GM19395 (cell line): ENCODE data around the gene LRRFIP2.
"Not testable (repeated sequence)": the region's sequence is repeated elsewhere in the genome, so short reads cannot be mapped to it uniquely, and the experiment has no call there.

Experiments
- ATAC-seq: cut with Tn5 transposase; IDR thresholded peaks from one replicate; pipeline ENCODE4 v1.9.1; 2021; ENCODE audit warnings: mild to moderate bottlenecking, moderate library complexity; ENCODE audit not compliant: unreplicated experiment

Gene LRRFIP2

DNA sequence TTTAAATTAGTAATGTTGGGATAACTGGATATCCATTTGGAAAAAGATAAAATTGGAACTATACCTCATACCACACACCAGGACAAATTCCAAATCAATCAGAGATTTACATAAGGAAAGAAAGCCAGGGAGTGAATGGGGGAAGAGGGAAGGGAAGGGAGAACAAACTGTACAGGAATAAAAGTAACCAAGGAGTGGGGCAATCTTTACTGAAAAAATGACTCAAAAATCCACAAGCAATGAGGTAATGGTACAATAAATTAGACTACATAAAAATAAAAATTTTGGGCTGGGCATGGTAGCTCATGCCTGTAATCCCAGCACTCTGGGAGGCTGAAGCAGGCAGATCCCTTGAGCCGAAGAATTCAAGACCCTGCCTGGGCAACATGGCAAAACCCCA lies 98.4 kb downstream of the LRRFIP2 start:
- ATAC-seq = no peak

DNA sequence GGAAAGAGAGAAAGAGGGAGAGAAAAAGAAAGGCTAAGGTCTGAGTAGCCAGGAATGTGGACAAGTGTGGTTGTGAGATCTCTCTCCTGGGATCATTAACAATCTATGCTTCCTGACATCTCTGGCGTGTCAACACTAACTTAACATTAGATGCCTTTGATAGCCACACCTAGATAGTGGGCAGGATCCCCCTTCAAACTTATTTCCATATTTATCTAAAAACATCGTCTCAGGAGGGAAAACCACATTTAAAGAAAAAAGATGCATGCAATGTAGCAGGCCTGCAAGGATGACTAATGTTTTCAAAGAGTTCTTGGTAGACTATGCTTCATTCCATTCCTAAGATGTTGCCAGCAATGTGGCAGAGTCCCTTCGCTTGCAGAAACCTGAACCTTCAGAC lies 100.2 kb downstream of the LRRFIP2 start:
- ATAC-seq = no peak

DNA sequence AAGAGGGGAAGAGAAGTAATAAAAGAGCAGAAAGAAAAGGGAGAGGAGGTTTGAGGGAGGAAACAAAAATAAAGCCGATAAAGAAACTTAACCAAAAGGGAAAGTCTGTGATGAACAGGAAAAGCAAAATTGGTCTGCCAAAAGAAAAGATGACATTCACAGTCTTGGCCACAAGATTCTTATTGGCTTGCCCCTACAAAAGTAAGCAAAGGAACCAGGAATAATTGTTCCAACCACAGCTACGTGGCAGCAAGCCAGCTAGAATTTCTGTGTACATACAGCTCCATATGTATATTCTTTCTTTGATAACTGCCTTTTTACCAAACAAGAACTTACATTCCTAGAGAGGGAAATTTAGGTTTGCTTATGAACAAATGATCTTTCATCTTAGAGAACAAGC lies 101.5 kb downstream of the LRRFIP2 start:
- ATAC-seq = no peak

DNA sequence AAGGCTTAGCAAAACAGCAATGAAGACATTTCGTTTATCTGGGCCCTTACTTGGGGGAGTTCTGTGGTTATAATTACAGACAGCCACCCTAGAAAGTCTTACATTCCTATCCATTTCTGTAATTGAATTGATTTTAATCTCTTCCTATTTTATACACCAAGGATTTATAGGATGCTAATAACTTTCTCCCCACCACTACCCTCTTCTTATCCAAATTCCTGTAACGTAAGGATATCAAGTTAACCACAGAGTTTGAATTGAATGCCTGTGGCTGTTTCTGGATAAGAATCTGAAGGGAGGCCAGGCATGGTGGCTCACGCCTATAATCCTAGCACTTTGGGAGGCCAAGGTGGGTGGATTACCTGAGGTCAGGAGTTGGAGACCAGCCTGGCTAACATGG lies 102.5 kb downstream of the LRRFIP2 start:
- no peak for ATAC-seq

DNA sequence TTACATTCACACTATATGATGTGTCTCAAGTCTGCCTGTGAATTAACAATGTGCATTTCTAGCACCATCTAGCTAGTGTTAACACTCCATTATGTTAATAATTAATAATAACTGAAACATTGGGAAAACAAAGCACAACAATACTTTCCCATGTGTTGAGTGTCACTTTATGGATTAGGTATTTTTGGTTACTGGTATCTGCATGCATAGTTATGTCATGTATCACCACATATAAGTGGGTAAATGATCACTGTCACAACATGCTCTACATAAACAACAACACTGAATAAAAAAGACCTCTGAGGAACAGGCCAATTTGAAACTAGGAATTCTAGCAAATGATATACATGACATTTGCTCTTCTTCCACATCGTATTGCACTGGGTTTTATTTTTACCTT lies 106.4 kb downstream of the LRRFIP2 start:
- ATAC-seq = no peak

DNA sequence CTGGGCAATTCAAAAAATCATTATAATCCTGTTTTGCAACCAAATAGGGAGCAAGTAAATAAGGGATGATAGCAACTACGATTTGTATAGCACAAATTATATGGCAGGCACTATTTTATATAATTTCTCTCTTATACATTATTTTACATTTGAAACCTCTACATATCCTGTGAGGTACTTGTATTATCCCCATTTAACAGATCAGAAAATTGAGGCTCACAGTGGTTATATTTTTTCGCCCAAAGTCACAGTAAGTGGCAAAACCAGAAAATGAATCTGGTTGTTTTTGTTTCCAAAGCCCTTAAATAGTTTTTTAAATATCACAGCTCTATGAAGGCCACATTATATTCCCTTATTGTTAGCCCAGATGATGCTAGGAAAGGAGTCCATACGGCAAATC lies 106.8 kb downstream of the LRRFIP2 start:
- no peak for ATAC-seq

DNA sequence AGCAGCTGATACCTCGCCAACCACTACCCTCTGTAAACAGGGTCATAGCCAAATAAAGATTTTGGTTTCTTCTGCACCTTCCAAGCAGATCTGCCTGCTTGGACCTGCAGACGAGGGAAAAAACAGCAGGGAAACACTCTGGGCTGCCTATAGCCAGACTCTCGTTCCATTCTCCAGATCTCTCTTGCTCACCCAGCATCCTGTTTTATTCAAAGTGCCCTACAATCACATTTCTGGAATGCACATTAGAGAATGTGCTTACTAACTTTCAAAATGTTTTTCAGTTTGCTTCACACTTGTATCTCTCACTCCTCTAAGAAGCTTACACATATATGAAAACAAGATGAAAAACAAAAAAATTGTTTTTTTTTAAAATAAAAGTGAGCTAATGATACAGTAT lies 109.6 kb downstream of the LRRFIP2 start:
- ATAC-seq = no peak

DNA sequence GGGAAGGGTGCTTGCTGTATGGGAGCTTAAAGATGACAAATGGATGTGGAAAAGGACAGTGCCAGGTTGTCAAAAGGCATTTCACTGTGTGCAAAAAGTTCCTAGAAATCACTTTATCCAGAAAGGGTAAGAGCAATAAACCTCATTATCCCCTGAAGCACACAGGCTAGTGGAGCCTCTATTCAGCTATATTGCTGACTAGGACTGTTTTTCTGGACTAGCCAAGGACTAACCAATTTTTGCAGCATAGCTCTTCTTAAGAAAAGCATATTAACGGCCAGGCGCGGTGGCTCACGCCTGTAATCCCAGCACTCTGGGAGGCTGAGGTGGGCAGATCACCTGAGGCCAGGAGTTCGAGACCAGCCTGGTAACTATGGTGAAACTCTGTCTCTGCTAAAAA lies 116.3 kb downstream of the LRRFIP2 start:
- no peak for ATAC-seq

DNA sequence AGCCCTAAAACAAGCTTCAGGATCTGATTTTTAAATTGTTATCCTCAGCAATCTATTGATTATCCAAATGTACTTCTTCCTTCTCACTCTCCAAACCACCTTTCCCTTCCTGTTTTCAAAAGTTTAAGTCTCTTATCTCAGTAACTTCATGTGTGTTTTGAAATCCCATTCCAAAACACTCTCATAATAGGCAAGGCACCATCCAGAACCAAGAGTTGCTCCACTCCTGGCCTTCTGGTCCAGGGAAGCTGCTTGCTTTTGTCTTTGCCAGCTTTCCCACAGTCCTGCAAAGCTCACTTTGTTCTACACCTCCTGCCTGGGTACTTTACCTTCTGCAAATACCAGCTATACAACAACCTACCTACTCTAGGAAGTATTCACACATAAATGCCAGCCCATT lies 117.6 kb downstream of the LRRFIP2 start:
- ATAC-seq = no peak

DNA sequence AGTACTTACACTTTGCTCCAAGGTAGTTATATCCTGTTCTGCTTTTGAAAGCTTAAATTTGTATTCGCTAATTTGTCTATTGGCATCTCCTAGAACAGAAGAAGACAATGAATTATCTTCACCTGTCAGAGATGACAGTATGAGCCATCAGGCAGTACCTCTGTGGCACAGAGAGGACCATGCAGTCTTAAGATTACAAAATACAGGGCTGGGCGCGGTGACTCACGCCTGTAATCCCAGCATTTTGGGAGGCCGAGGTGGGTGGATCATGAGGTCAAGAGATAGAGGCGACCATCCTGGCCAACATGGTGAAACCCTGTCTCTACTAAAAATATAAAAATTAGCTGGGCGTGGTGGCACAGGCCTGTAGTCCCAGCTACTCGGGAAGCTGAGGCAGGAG lies 119.3 kb downstream of the LRRFIP2 start:
- ATAC-seq = not testable (repeated sequence)

DNA sequence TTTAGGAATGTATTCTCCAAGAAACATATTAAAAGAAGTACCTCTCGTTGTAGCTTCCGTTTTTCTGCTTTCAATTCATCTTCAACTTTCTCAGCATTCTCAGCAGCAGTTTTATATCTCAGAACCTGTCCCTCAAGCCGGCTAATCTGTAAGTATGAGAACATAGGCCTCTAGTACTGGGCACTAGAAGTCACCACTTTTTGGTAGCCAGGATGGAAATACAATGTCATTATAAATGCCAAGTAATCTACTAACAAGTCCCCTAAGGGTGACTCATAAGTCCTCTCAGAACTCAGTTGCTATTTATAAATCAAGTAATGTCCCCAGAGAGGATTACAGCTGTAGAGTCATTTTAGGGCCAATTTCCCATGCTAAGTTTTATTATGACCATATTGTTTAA lies 120.0 kb downstream of the LRRFIP2 start:
- ATAC-seq = peak; percentile 84

DNA sequence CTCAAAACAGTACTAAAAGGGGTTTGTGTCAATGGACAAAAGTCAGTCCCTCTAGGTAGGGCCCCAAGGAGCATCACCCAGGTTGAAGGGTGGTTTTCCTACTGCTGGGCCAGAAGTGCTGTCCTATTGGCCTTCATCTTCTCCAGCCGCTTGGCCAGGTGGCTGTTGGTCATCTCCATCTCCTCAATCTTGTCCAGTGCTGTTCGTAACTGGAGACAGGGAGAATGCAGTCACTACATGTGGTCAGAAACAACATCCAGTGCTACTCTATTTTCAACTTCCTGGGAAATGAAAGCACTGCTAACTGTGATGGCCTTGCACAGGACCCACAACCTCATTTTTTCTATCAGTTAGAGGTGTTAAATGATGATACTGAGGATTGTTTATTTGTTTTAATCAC lies 120.6 kb downstream of the LRRFIP2 start:
- ATAC-seq = no peak

DNA sequence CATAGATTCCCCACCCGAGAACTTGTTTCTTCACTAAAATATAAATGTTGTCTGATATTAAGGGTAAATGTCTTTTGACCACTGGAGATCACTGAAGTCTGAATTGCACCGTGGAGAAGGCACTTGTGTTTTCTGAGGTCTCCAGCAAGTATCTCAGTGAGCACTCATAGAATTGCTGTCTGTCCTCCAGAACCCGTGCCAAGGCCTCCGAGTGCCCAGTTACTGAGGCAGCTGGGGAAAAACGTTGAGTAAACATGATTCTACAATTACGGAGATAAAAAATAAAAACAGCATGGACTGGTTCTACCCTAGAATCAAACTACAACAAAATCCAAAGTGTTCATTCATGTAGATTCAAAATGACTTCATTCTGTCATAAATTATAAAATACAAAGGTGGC lies 121.0 kb downstream of the LRRFIP2 start:
- ATAC-seq = no peak

DNA sequence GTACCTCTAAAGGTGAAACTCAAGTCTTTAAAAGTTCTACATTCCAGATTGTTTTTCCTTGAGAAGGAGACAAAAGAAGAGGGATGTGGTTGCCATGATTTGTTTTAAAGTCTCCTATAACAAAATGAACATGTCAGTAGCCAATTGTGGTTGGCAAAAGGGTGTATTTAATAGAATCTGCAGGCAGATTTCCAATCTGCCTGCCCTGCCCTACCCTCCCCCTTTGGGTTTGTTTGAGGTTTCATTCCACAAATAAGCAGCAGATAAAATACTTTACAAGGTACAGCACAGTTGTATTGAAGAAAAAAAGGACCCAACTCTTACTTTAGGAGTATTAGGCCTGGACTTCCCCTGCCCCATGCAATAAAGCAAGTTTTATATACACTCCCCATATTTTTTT lies 121.5 kb downstream of the LRRFIP2 start:
- ATAC-seq = no peak

DNA sequence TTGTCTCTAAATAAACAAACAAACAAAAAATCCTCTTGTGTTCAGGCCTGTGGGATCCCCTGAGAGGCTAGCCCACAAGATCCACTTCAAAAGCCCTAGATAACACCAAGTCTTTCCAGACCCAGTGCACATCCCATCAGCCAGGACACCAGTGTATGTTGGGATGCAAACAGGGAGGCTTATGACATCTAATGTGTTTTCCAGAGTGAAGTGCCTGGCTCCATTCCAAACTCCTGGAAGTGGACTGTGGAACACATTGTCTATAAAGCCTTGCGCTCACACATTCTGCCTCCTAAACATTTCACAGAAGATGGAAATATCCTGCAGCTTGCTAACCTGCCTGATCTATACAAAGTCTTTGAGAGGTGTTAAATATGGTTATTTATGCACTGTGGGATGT lies 124.1 kb downstream of the LRRFIP2 start:
- ATAC-seq = no peak

DNA sequence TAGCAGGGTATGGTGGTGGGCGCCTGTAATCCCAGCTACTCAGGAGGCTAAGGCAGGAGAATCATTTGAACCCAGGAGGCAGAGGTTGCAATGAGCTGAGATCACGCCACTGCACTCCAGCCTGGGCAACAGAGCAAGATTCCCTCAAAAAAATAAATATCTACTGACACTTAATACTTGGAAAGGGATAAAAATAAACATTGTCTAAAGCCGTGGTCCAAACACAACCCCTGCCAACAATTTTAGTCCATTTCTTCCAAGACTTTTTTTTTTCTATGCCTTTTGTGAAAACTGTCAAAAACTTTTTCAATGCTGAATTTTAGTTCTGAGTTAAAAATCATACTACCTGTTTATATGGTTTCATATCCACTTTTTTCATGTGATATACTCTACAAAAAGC lies 131.7 kb downstream of the LRRFIP2 start:
- not testable (repeated sequence) for ATAC-seq

DNA sequence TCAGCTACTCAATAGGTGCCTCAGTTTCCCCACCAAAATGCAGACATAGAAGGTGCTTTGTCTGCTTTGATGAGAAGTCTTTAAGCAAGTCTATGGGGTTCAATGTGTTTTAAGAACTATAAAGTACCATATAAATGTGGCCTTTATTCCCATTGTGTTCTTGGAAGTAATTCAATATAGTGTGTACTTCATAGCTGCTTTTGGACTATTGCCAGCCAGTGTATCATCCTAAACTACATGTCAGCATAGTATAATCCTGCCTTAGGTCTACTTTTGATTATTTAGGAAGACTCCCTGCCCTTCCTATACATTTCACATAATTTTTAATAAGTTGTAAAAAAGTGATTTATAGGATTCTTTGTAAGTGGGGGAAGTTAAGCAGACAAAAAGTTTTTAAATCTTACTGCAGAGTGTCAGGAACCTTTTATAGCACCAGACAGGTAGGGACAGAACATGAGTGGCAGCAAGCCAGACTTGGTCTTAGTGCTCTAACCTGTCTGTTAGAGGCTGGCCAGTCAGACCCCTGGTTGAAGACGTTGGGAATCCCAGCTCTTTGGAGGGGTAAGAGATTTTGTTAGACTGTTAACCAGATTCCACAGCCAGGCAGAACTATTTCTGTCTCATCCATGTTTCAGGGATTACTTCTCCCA lies 132.7 kb downstream of the LRRFIP2 start:
- ATAC-seq = no peak

DNA sequence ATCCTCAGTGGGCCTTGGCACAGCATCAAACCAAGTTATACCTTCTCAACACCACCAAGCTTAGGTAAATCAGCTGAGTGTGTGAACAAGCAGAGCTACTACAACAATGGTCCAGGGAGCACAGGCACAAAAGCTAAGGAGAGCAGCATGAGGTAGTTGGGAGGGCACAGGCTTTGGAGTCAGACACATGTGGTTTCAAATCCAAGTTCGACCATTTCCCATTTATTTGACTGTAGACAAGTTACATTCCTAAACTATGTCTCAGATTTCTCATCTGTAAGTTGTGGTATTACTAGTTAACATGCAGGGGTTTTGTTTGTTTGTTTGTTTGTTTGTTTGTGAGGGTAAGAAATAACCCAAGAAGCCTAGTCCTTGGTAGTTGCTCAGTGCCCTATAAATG lies 134.2 kb downstream of the LRRFIP2 start:
- ATAC-seq = no peak

DNA sequence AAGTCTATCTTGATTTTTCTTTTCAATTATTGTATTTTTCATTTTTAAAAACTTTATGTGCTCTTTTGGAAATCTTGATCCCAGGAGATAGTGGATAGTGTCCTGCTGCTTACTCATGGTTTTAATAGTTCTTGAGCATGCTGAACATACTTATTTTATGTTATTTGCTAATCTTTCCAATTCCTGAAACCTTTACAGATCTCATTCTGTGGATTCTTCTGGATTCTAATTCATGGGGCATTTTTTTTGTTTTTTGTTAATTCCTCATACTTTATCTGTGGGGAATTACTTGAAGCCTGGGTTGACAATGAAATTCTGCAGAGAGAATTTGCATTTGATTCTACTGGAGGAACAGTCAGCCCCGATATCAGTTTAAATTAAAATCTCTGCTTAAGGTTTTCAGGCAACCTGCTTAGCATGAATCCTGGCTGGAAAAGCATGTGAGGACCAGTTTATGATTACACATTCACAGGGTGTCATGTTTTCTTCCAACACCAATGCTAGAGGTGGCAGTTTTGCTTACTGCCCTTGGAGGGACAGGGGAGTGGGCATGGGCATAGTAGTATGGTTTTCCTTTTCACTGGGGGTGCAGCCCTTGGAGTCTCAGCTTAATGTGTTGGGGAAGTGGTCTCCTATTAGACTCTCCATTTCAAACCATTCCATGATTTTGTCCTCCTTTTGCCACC lies 135.1 kb downstream of the LRRFIP2 start:
- no peak for ATAC-seq

DNA sequence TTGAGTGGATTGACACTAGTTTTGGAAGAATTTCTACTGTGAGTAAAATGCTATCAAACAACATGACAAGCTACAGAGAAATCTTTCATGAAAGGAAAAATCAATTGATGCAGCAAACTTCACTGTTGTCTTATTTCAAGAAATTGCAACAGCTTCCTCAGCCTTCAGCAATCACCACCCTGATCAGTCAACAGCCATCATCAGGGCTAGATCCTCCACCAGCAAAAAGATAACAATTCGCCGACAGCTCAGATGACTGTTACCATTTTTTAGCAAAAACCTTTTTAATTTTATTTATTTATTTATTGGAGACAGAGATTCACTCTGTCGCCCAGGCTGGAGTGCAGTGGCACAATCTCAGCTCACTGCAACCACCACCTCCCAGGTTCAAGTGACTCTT lies 137.0 kb downstream of the LRRFIP2 start:
- no peak for ATAC-seq

DNA sequence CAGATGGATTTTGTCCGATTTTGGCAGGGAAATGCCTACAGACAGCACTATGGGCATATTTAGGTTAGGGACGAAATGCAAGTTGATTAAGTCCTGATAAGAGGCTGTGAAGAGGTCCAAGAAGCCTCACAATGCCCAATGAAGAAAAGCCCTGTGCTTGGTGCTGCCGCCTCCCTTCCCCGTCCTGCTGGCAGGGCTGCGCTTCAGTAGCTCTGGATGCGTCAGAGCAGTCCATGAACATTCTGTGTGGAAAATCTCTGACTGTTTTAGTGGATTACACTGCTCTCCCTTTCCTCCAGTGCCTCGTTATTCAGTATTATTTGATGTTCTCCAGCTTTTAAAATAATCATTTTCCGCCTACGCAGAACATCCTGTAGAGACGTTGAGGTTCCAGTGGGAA lies 141.4 kb downstream of the LRRFIP2 start:
- no peak for ATAC-seq

DNA sequence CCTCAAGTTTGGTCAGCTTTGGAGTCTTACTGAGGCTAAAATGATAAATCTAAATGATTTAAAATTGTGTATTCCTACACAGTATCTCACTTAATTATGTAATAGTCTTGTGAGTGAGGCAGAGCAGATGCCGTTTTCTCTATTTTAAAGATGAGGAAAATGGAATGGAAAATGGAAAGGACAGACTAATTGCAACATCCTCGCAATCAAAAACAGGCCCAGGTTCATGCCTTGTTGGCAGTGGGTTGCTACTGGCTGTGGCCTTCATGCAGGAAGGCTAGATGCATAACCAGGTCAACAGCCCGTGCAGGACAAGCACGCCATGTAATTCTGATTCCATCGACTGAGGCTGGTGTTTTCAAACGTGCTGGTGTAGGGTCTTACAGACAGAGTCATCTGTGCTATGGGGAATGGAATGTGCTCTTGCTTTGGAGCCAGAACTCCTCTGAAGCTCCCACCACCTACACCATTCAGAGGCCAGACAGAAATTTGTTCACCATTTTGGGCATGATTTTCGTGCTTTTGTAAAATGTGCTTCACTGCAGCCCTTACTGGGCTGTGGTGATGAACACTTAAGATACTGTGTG lies 143.2 kb downstream of the LRRFIP2 start:
- no peak for ATAC-seq

DNA sequence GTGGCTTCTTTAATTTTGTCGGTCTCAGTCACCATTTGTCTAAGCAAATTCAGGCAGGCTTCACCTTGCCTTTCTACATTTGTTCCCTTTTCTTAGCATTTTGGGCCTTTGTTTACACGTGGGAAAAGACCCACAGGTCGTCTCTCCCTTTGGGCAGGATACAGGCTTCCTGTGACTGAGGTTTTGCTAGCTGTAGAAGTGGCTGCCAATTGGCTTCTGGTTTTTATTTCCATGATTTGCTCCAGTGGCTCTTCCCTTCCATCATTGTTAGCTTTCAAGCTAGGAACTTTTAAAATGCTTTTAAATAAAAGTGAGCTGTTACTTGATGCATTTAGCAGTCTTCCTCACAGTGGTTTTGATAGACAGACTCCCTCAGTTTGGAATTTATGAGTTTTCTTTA lies 143.8 kb downstream of the LRRFIP2 start:
- ATAC-seq = no peak
